ENCODE measurements around the gene ANO3.

DNA sequence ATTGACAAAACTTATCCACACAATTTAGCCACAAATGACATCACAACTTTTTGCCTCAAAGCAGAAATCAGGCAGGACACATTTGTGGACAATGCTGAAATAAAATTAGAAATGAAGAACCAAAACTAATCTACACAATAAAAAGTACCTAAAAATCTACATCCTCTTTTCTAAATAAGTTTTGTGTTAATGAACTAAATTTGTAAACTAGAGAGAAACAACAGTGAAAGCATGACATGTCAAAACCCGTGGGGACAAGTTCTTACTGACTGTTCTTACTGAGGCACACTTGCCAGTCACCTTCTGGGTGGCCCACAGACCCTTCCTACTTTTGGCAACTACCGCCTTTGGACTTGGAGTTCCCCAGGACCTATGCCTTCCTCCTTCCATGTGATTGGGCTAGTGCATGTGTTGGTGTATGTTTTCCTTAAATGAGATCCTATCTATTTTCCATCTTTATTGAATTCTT is 300.8 kb downstream of the ANO3 start:
- TF ChIP-seq, protein P1, sequence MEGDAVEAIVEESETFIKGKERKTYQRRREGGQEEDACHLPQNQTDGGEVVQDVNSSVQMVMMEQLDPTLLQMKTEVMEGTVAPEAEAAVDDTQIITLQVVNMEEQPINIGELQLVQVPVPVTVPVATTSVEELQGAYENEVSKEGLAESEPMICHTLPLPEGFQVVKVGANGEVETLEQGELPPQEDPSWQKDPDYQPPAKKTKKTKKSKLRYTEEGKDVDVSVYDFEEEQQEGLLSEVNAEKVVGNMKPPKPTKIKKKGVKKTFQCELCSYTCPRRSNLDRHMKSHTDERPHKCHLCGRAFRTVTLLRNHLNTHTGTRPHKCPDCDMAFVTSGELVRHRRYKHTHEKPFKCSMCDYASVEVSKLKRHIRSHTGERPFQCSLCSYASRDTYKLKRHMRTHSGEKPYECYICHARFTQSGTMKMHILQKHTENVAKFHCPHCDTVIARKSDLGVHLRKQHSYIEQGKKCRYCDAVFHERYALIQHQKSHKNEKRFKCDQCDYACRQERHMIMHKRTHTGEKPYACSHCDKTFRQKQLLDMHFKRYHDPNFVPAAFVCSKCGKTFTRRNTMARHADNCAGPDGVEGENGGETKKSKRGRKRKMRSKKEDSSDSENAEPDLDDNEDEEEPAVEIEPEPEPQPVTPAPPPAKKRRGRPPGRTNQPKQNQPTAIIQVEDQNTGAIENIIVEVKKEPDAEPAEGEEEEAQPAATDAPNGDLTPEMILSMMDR (IDR thresholded peaks at IDR 0.05): no peak
- TF ChIP-seq EZH2 (IDR thresholded peaks at IDR 0.05; ENCODE audit: borderline replicate concordance, insufficient read depth, low read depth, low read length, poor library complexity, severe bottlenecking): no peak
